ENCODE results near the gene FTCDNL1.

The FTCDNL1 gene

DNA sequence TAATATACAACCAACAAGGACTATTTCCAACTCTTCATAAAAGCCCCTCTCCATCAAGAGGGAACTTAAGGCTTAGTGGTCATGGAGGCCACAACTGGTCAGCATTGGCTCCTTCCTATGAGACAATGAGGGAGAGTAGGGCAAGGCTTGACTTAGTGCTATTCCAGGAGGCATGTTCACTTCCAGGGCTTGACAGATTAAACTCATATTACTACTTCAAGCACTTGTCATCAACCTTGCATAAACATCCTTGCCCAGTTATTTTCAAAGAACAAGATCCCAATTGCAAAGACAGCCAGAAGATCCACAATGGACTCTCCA lies 133.4 kb downstream of the FTCDNL1 start:
- Histone ChIP-seq H3K9me3 (ENCODE audit: control insufficient read depth, low read length) (no peaks in the 10 kb centered on the region), H3K4ac (ENCODE audit: low read depth in 1 of 2, low read length in 2 of 2) (no peak overlapping the region), H2BK12ac (ENCODE audit: low read length in 2 of 2) (no peak overlapping the region), H2BK5ac (ENCODE audit: low read depth, low read length, poor library complexity, severe bottlenecking) (no peak overlapping the region), H2AK5ac (ENCODE audit: low read length, severe bottlenecking) (no peak overlapping the region), H3K9ac (ENCODE audit: low read length) (no peak overlapping the region), H3K27me3 (ENCODE audit: control insufficient read depth in 1 of 2, insufficient read depth in 1 of 2, low read length in 2 of 2) (no peaks in the 10 kb centered on the region), H3K4me1 (ENCODE audit: control insufficient read depth, insufficient read depth, low read depth, low read length) (peaks cover 1% of the 10 kb centered on the region), H3K36me3 (ENCODE audit: control insufficient read depth in 1 of 2, insufficient read depth in 2 of 2, low read depth in 1 of 2, low read length in 2 of 2) (no peaks in the 10 kb centered on the region), H3K14ac (ENCODE audit: low read length in 2 of 2) (no peak overlapping the region), H3K23ac (ENCODE audit: low read length in 2 of 2) (no peak overlapping the region), H4K91ac (ENCODE audit: low read length) (no peak overlapping the region), H2AFZ (ENCODE audit: low read depth, low read length) (no peak overlapping the region), H3K27ac (ENCODE audit: low read length, poor library complexity, severe bottlenecking) (no peak overlapping the region), H3K4me3 (ENCODE audit: insufficient read depth in 1 of 2, low read depth in 1 of 2, low read length in 2 of 2) (no peak overlapping the region), H3K79me1 (replicated peaks; ENCODE audit: low read length, poor library complexity, severe bottlenecking) (no peaks in the 10 kb centered on the region), H3K18ac (ENCODE audit: low read depth in 1 of 2, low read length in 2 of 2) (no peak overlapping the region), H3K4me2 (ENCODE audit: low read length, poor library complexity, severe bottlenecking) (no peak overlapping the region), H4K8ac (ENCODE audit: low read length) (no peak overlapping the region), H2BK15ac (ENCODE audit: low read depth, poor library complexity, severe bottlenecking) (no peak overlapping the region), H2BK120ac (ENCODE audit: low read depth, low read length) (no peak overlapping the region)
- no peak for DNase-seq

DNA sequence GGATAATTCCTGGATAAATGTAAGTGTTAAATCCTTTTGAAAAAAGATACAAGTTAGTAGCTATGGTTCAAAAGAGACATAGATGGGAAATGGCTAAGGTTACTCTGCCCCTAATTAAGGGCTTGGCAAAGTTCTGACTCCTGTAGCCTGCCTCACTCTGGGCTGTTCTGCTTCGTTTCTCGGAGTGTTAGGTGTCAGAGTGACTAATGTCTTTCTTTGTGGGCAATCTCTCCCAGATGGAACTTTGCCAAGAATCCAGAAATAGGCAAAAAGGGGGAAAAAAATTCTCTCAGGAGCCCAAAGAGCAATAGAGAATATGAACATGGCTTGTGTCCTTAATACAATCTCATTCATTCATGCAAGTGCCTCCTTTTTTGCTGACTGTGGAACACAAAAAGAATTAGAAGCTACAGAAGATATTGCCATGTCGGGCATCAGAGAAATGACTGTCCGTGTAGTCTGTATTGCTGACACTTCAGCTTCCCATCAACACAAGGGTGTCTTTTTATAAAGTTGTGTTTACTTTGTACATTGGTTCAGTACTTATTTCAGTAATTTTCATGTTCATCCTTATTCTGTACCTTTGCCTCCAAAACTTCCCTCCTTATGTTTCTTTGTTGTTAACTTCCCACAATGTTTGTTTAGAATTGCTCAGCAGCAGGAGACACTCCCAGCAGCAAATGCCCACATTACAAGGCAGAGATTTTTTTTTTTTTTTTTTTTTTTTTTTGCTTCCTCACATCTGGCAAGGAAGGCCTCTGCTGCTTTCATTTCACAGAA lies 134.0 kb downstream of the FTCDNL1 start:
- DNase-seq, result peak; percentile 23
- no peak overlapping the region for H4K8ac ChIP-seq (ENCODE audit: low read length)
- H2BK15ac ChIP-seq (ENCODE audit: low read depth, poor library complexity, severe bottlenecking), result no peak overlapping the region
- H3K27me3 ChIP-seq (ENCODE audit: control insufficient read depth in 1 of 2, insufficient read depth in 1 of 2, low read length in 2 of 2), result no peaks in the 10 kb centered on the region
- H3K18ac ChIP-seq (ENCODE audit: low read depth in 1 of 2, low read length in 2 of 2), result no peak overlapping the region
- no peaks in the 10 kb centered on the region for H3K79me1 ChIP-seq (replicated peaks; ENCODE audit: low read length, poor library complexity, severe bottlenecking)
- peaks cover 1% of the 10 kb centered on the region for H3K4me1 ChIP-seq (ENCODE audit: control insufficient read depth, insufficient read depth, low read depth, low read length)
- no peak overlapping the region for H3K9ac ChIP-seq (ENCODE audit: low read length)
- no peak overlapping the region for H3K4ac ChIP-seq (ENCODE audit: low read depth in 1 of 2, low read length in 2 of 2)
- H3K4me3 ChIP-seq (ENCODE audit: insufficient read depth in 1 of 2, low read depth in 1 of 2, low read length in 2 of 2), result no peak overlapping the region
- no peaks in the 10 kb centered on the region for H3K9me3 ChIP-seq (ENCODE audit: control insufficient read depth, low read length)
- H4K91ac ChIP-seq (ENCODE audit: low read length), result no peak overlapping the region
- H2BK120ac ChIP-seq (ENCODE audit: low read depth, low read length), result no peak overlapping the region
- WGBS, result 36% methylated on average over 3 of the region's 4 CpGs
- no peak overlapping the region for H2BK12ac ChIP-seq (ENCODE audit: low read length in 2 of 2)
- no peak overlapping the region for H3K4me2 ChIP-seq (ENCODE audit: low read length, poor library complexity, severe bottlenecking)
- H3K23ac ChIP-seq (ENCODE audit: low read length in 2 of 2), result no peak overlapping the region
- no peak overlapping the region for H2AK5ac ChIP-seq (ENCODE audit: low read length, severe bottlenecking)
- no peak overlapping the region for H2BK5ac ChIP-seq (ENCODE audit: low read depth, low read length, poor library complexity, severe bottlenecking)
- no peak overlapping the region for H3K27ac ChIP-seq (ENCODE audit: low read length, poor library complexity, severe bottlenecking)
- H3K14ac ChIP-seq (ENCODE audit: low read length in 2 of 2), result no peak overlapping the region
- no peaks in the 10 kb centered on the region for H3K36me3 ChIP-seq (ENCODE audit: control insufficient read depth in 1 of 2, insufficient read depth in 2 of 2, low read depth in 1 of 2, low read length in 2 of 2)
- no peak overlapping the region for H2AFZ ChIP-seq (ENCODE audit: low read depth, low read length)

DNA sequence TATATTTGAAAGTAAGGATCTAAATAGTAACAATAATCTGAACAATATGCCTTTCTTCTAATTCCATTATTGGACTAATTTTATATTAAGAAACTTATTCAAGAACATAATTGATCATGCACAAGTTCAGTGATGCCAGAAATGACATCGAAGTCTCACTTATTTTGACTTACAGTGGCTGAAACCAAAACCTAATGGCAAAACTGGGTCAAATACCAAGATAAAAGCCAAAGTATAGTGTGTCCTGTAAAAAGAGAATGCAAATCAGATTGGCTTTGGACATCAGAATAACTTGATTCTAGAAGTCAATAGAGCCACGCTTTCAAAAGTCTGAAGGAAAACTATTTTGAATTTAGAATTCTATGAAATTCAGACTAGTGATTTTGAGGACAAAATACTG lies 137.2 kb downstream of the FTCDNL1 start:
- Histone ChIP-seq H3K9ac (ENCODE audit: low read length) (no peak overlapping the region), H3K23ac (ENCODE audit: low read length in 2 of 2) (no peak overlapping the region), H3K14ac (ENCODE audit: low read length in 2 of 2) (no peak overlapping the region), H3K27me3 (ENCODE audit: control insufficient read depth in 1 of 2, insufficient read depth in 1 of 2, low read length in 2 of 2) (no peaks in the 10 kb centered on the region), H3K36me3 (ENCODE audit: control insufficient read depth in 1 of 2, insufficient read depth in 2 of 2, low read depth in 1 of 2, low read length in 2 of 2) (no peaks in the 10 kb centered on the region), H4K91ac (ENCODE audit: low read length) (no peak overlapping the region), H3K4me1 (ENCODE audit: control insufficient read depth, insufficient read depth, low read depth, low read length) (peaks cover 1% of the 10 kb centered on the region), H2AK5ac (ENCODE audit: low read length, severe bottlenecking) (no peak overlapping the region), H3K9me3 (ENCODE audit: control insufficient read depth, low read length) (peaks cover 13% of the 10 kb centered on the region), H3K79me1 (replicated peaks; ENCODE audit: low read length, poor library complexity, severe bottlenecking) (no peaks in the 10 kb centered on the region), H2BK12ac (ENCODE audit: low read length in 2 of 2) (no peak overlapping the region), H2AFZ (ENCODE audit: low read depth, low read length) (no peak overlapping the region), H2BK5ac (ENCODE audit: low read depth, low read length, poor library complexity, severe bottlenecking) (no peak overlapping the region), H3K4ac (ENCODE audit: low read depth in 1 of 2, low read length in 2 of 2) (no peak overlapping the region), H4K8ac (ENCODE audit: low read length) (no peak overlapping the region), H2BK120ac (ENCODE audit: low read depth, low read length) (no peak overlapping the region), H3K27ac (ENCODE audit: low read length, poor library complexity, severe bottlenecking) (no peak overlapping the region), H3K4me2 (ENCODE audit: low read length, poor library complexity, severe bottlenecking) (no peak overlapping the region), H2BK15ac (ENCODE audit: low read depth, poor library complexity, severe bottlenecking) (no peak overlapping the region), H3K18ac (ENCODE audit: low read depth in 1 of 2, low read length in 2 of 2) (no peak overlapping the region), H3K4me3 (ENCODE audit: insufficient read depth in 1 of 2, low read depth in 1 of 2, low read length in 2 of 2) (no peak overlapping the region)
- no peak for DNase-seq
- WGBS, result 46% methylated on average over 2 of the region's 2 CpGs

DNA sequence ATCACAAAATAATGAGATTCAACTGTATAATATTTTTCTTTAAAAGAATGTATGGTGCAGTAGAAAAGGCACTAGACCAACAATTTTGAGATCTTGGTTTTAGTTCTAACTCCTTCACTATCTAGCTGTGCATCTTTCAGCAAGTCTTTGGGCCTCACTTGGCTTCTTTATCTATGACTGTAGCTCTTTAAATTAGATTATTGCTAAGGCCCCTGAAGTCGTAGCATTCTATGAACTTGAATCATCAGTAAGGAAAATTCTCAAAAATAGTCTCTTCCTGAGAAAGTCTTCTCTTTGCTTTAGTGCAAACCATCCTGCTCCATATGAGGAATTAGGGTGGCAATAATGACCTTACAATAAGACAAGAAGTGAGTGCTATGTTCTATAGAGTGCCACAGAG lies 140.4 kb downstream of the FTCDNL1 start:
- Histone ChIP-seq H3K4me2 (ENCODE audit: low read length, poor library complexity, severe bottlenecking) (no peak overlapping the region), H3K9ac (ENCODE audit: low read length) (no peak overlapping the region), H3K9me3 (ENCODE audit: control insufficient read depth, low read length) (peaks cover 37% of the 10 kb centered on the region), H3K79me1 (replicated peaks; ENCODE audit: low read length, poor library complexity, severe bottlenecking) (no peaks in the 10 kb centered on the region), H3K14ac (ENCODE audit: low read length in 2 of 2) (no peak overlapping the region), H3K4me1 (ENCODE audit: control insufficient read depth, insufficient read depth, low read depth, low read length) (no peaks in the 10 kb centered on the region), H3K23ac (ENCODE audit: low read length in 2 of 2) (no peak overlapping the region), H3K27ac (ENCODE audit: low read length, poor library complexity, severe bottlenecking) (no peak overlapping the region), H3K4ac (ENCODE audit: low read depth in 1 of 2, low read length in 2 of 2) (no peak overlapping the region), H3K36me3 (ENCODE audit: control insufficient read depth in 1 of 2, insufficient read depth in 2 of 2, low read depth in 1 of 2, low read length in 2 of 2) (no peaks in the 10 kb centered on the region), H2AK5ac (ENCODE audit: low read length, severe bottlenecking) (no peak overlapping the region), H2BK12ac (ENCODE audit: low read length in 2 of 2) (no peak overlapping the region), H3K4me3 (ENCODE audit: insufficient read depth in 1 of 2, low read depth in 1 of 2, low read length in 2 of 2) (no peak overlapping the region), H2BK120ac (ENCODE audit: low read depth, low read length) (no peak overlapping the region), H4K91ac (ENCODE audit: low read length) (no peak overlapping the region), H3K27me3 (ENCODE audit: control insufficient read depth in 1 of 2, insufficient read depth in 1 of 2, low read length in 2 of 2) (no peaks in the 10 kb centered on the region), H4K8ac (ENCODE audit: low read length) (no peak overlapping the region), H3K18ac (ENCODE audit: low read depth in 1 of 2, low read length in 2 of 2) (no peak overlapping the region), H2BK5ac (ENCODE audit: low read depth, low read length, poor library complexity, severe bottlenecking) (no peak overlapping the region), H2AFZ (ENCODE audit: low read depth, low read length) (no peak overlapping the region), H2BK15ac (ENCODE audit: low read depth, poor library complexity, severe bottlenecking) (no peak overlapping the region)
- WGBS, result 40% methylated on average over 1 of the region's 1 CpG
- DNase-seq, result no peak
